Skin epidermis (tissue), 12 donors: ENCODE results near the gene ARSB.

Experiments used
- H3K27ac ChIP-seq, 21 experiments: fragments of 200-600 bp; sonication (generic) in 11 of 21; one replicate each; pipeline ENCODE4 v1.5.0; 2020; ENCODE audit warnings: mild to moderate bottlenecking in 3 of 21, inconsistent platforms in 2 of 21, moderate library complexity in 2 of 21
- H3K4me3 ChIP-seq, 7 experiments: fragments of 200-600 bp; sonication (generic) in 2 of 7; one replicate each; pipeline ENCODE4 v1.5.0; 2020; ENCODE audit warnings: inconsistent platforms in 2 of 7, mild to moderate bottlenecking in 2 of 7, moderate library complexity in 1 of 7

Gene ARSB

GRCh38 chr5:78793907-78794662 lies 191.0 kb downstream of the ARSB start:
- H3K4me3 ChIP-seq: no peak overlapping the region

GRCh38 chr5:78792345-78793055 lies 192.6 kb downstream of the ARSB start:
- Histone ChIP-seq H3K4me3 (no peak overlapping the region), H3K27ac (no peak overlapping the region)

More at GRCh38 chr5:78793907-78794662, 191.0 kb downstream of the ARSB start:
- H3K27ac ChIP-seq: no peak overlapping the region

- H3K27ac ChIP-seq: no peak overlapping the region
- H3K4me3 ChIP-seq: no peak overlapping the region
Observed at GRCh38 chr5:78791501-78792100, 193.5 kb downstream of the ARSB start.

GRCh38 chr5:78787783-78788182 lies 197.3 kb downstream of the ARSB start:
- Histone ChIP-seq H3K27ac (peak overlapping the region in 2 of 21 experiments; percentile 18 to 31), H3K4me3 (no peak overlapping the region)

- Histone ChIP-seq H3K4me3 (no peak overlapping the region), H3K27ac (no peak overlapping the region)
Observed at GRCh38 chr5:78785454-78785853, 199.7 kb downstream of the ARSB start.

- H3K27ac ChIP-seq: peak overlapping the region in 6 of 21 experiments; percentile 21 to 68 (median 53)
- no peak overlapping the region for H3K4me3 ChIP-seq
Observed at GRCh38 chr5:78783434-78784130, 201.5 kb downstream of the ARSB start.

- Histone ChIP-seq H3K27ac (peak overlapping the region in 5 of 21 experiments; percentile 33 to 68 (median 63)), H3K4me3 (no peak overlapping the region)
Observed at GRCh38 chr5:78782728-78783127, 202.4 kb downstream of the ARSB start.

GRCh38 chr5:78781611-78782286 lies 203.4 kb downstream of the ARSB start:
- no peak overlapping the region for H3K4me3 ChIP-seq
- no peak overlapping the region for H3K27ac ChIP-seq

- no peak overlapping the region for H3K4me3 ChIP-seq
- peak overlapping the region in 5 of 21 experiments; percentile 9 to 58 (median 38) for H3K27ac ChIP-seq
Observed at GRCh38 chr5:78779771-78780616, 205.1 kb downstream of the ARSB start.

- Histone ChIP-seq H3K27ac (peak overlapping the region in 6 of 21 experiments; percentile 21 to 58 (median 35)), H3K4me3 (no peak overlapping the region)
Observed at GRCh38 chr5:78779262-78779661, 205.8 kb downstream of the ARSB start.

GRCh38 chr5:78778538-78778937 lies 206.6 kb downstream of the ARSB start:
- H3K4me3 ChIP-seq: no peak overlapping the region
- H3K27ac ChIP-seq: peak overlapping the region in 1 of 21 experiments; percentile 58

- Histone ChIP-seq H3K27ac (no peak overlapping the region), H3K4me3 (no peak overlapping the region)
Observed at GRCh38 chr5:78777901-78778300, 207.2 kb downstream of the ARSB start.

GRCh38 chr5:78776637-78777036 lies 208.5 kb downstream of the ARSB start:
- H3K4me3 ChIP-seq: no peak overlapping the region
- no peak overlapping the region for H3K27ac ChIP-seq

- H3K4me3 ChIP-seq: no peak overlapping the region
- H3K27ac ChIP-seq: no peak overlapping the region
Observed at GRCh38 chr5:78773655-78774054, 211.5 kb downstream of the ARSB start.

- no peak overlapping the region for H3K4me3 ChIP-seq
- peak overlapping the region in 4 of 21 experiments; percentile 3 to 37 (median 13) for H3K27ac ChIP-seq
Observed at GRCh38 chr5:78771260-78772205, 213.6 kb downstream of the ARSB start.

- no peak overlapping the region for H3K4me3 ChIP-seq
- no peak overlapping the region for H3K27ac ChIP-seq
Observed at GRCh38 chr5:78768781-78769380, 216.2 kb downstream of the ARSB start.

GRCh38 chr5:78766412-78766762 lies 218.7 kb downstream of the ARSB start:
- H3K4me3 ChIP-seq: no peak overlapping the region
- H3K27ac ChIP-seq: no peak overlapping the region
